ENCODE data around the gene FOXK2.
A peak's percentile ranks its signal among the peaks of the same experiment; 100 is the strongest.

Gene FOXK2

GRCh38 chr17:82489117-82489516, 30.4 kb upstream of the FOXK2 start:
- Histone ChIP-seq H3K36me3 (ENCODE audit: control insufficient read depth, insufficient read depth, low read length) (peaks cover 22% of the 10 kb centered on the region), H3K4me1 (ENCODE audit: control insufficient read depth, insufficient read depth, low read length) (no peaks in the 10 kb centered on the region), H3K9ac (ENCODE audit: low read depth, low read length) (no peak overlapping the region), H3K9me3 (ENCODE audit: control insufficient read depth, insufficient read depth, low read length) (no peaks in the 10 kb centered on the region), H3K27me3 (ENCODE audit: control insufficient read depth, insufficient read depth, low read length) (no peaks in the 10 kb centered on the region), H3K4me3 (ENCODE audit: low read depth, low read length) (no peak overlapping the region)

GRCh38 chr17:82489851-82490511, 29.6 kb upstream of the FOXK2 start:
- H3K9ac ChIP-seq (ENCODE audit: low read depth, low read length) = no peak overlapping the region
- no peak overlapping the region for H3K4me3 ChIP-seq (ENCODE audit: low read depth, low read length)

GRCh38 chr17:82490512-82491195, 28.9 kb upstream of the FOXK2 start:
- H3K9ac ChIP-seq (ENCODE audit: low read depth, low read length) = no peak overlapping the region
- no peaks in the 10 kb centered on the region for H3K9me3 ChIP-seq (ENCODE audit: control insufficient read depth, insufficient read depth, low read length)
- no peak overlapping the region for H3K4me3 ChIP-seq (ENCODE audit: low read depth, low read length)
- no peaks in the 10 kb centered on the region for H3K27me3 ChIP-seq (ENCODE audit: control insufficient read depth, insufficient read depth, low read length)
- peaks cover 12% of the 10 kb centered on the region for H3K36me3 ChIP-seq (ENCODE audit: control insufficient read depth, insufficient read depth, low read length)
- H3K4me1 ChIP-seq (ENCODE audit: control insufficient read depth, insufficient read depth, low read length) = peaks cover 4% of the 10 kb centered on the region

More at GRCh38 chr17:82489851-82490511, 29.6 kb upstream of the FOXK2 start:
- Histone ChIP-seq H3K27me3 (ENCODE audit: control insufficient read depth, insufficient read depth, low read length) (no peaks in the 10 kb centered on the region), H3K9me3 (ENCODE audit: control insufficient read depth, insufficient read depth, low read length) (no peaks in the 10 kb centered on the region), H3K4me1 (ENCODE audit: control insufficient read depth, insufficient read depth, low read length) (no peaks in the 10 kb centered on the region), H3K36me3 (ENCODE audit: control insufficient read depth, insufficient read depth, low read length) (peaks cover 16% of the 10 kb centered on the region)

GRCh38 chr17:82491196-82491530, 28.4 kb upstream of the FOXK2 start:
- no peak overlapping the region for H3K4me3 ChIP-seq (ENCODE audit: low read depth, low read length)
- peaks cover 7% of the 10 kb centered on the region for H3K36me3 ChIP-seq (ENCODE audit: control insufficient read depth, insufficient read depth, low read length)
- H3K4me1 ChIP-seq (ENCODE audit: control insufficient read depth, insufficient read depth, low read length) = peaks cover 4% of the 10 kb centered on the region
- no peak overlapping the region for H3K9ac ChIP-seq (ENCODE audit: low read depth, low read length)
- H3K27me3 ChIP-seq (ENCODE audit: control insufficient read depth, insufficient read depth, low read length) = peaks cover 4% of the 10 kb centered on the region
- H3K9me3 ChIP-seq (ENCODE audit: control insufficient read depth, insufficient read depth, low read length) = no peaks in the 10 kb centered on the region

- Histone ChIP-seq H3K27me3 (ENCODE audit: control insufficient read depth, insufficient read depth, low read length) (peaks cover 8% of the 10 kb centered on the region), H3K9ac (ENCODE audit: low read depth, low read length) (no peak overlapping the region), H3K4me3 (ENCODE audit: low read depth, low read length) (no peak overlapping the region), H3K36me3 (ENCODE audit: control insufficient read depth, insufficient read depth, low read length) (peaks cover 7% of the 10 kb centered on the region), H3K4me1 (ENCODE audit: control insufficient read depth, insufficient read depth, low read length) (peaks cover 4% of the 10 kb centered on the region), H3K9me3 (ENCODE audit: control insufficient read depth, insufficient read depth, low read length) (no peaks in the 10 kb centered on the region)
Observed at GRCh38 chr17:82491533-82491932, 28.0 kb upstream of the FOXK2 start.

- Histone ChIP-seq H3K9ac (ENCODE audit: low read depth, low read length) (no peak overlapping the region), H3K4me3 (ENCODE audit: low read depth, low read length) (no peak overlapping the region), H3K4me1 (ENCODE audit: control insufficient read depth, insufficient read depth, low read length) (peaks cover 4% of the 10 kb centered on the region), H3K27me3 (ENCODE audit: control insufficient read depth, insufficient read depth, low read length) (peaks cover 9% of the 10 kb centered on the region), H3K9me3 (ENCODE audit: control insufficient read depth, insufficient read depth, low read length) (no peaks in the 10 kb centered on the region), H3K36me3 (ENCODE audit: control insufficient read depth, insufficient read depth, low read length) (peaks cover 4% of the 10 kb centered on the region)
Observed at GRCh38 chr17:82492643-82493225, 26.8 kb upstream of the FOXK2 start.

- H3K9ac ChIP-seq (ENCODE audit: low read depth, low read length) = no peak overlapping the region
- peaks cover 12% of the 10 kb centered on the region for H3K27me3 ChIP-seq (ENCODE audit: control insufficient read depth, insufficient read depth, low read length)
- no peaks in the 10 kb centered on the region for H3K36me3 ChIP-seq (ENCODE audit: control insufficient read depth, insufficient read depth, low read length)
- H3K9me3 ChIP-seq (ENCODE audit: control insufficient read depth, insufficient read depth, low read length) = no peaks in the 10 kb centered on the region
- no peak overlapping the region for H3K4me3 ChIP-seq (ENCODE audit: low read depth, low read length)
- peaks cover 4% of the 10 kb centered on the region for H3K4me1 ChIP-seq (ENCODE audit: control insufficient read depth, insufficient read depth, low read length)
Observed at GRCh38 chr17:82493226-82493781, 26.2 kb upstream of the FOXK2 start.

- peak overlapping the region; percentile 2 for H3K9ac ChIP-seq (ENCODE audit: low read depth, low read length)
- H3K4me3 ChIP-seq (ENCODE audit: low read depth, low read length) = peak overlapping the region; percentile 50
- peaks cover 18% of the 10 kb centered on the region for H3K27me3 ChIP-seq (ENCODE audit: control insufficient read depth, insufficient read depth, low read length)
- peaks cover 4% of the 10 kb centered on the region for H3K4me1 ChIP-seq (ENCODE audit: control insufficient read depth, insufficient read depth, low read length)
- no peaks in the 10 kb centered on the region for H3K36me3 ChIP-seq (ENCODE audit: control insufficient read depth, insufficient read depth, low read length)
- no peaks in the 10 kb centered on the region for H3K9me3 ChIP-seq (ENCODE audit: control insufficient read depth, insufficient read depth, low read length)
Observed at GRCh38 chr17:82494236-82495055, 25.1 kb upstream of the FOXK2 start.

GRCh38 chr17:82495844-82496528, 23.5 kb upstream of the FOXK2 start:
- H3K4me3 ChIP-seq (ENCODE audit: low read depth, low read length) = no peak overlapping the region
- no peak overlapping the region for H3K9ac ChIP-seq (ENCODE audit: low read depth, low read length)
- H3K9me3 ChIP-seq (ENCODE audit: control insufficient read depth, insufficient read depth, low read length) = no peaks in the 10 kb centered on the region
- peaks cover 18% of the 10 kb centered on the region for H3K27me3 ChIP-seq (ENCODE audit: control insufficient read depth, insufficient read depth, low read length)
- H3K4me1 ChIP-seq (ENCODE audit: control insufficient read depth, insufficient read depth, low read length) = peaks cover 4% of the 10 kb centered on the region
- H3K36me3 ChIP-seq (ENCODE audit: control insufficient read depth, insufficient read depth, low read length) = no peaks in the 10 kb centered on the region

GRCh38 chr17:82496529-82497434, 22.8 kb upstream of the FOXK2 start:
- Histone ChIP-seq H3K4me1 (ENCODE audit: control insufficient read depth, insufficient read depth, low read length) (peaks cover 4% of the 10 kb centered on the region), H3K9ac (ENCODE audit: low read depth, low read length) (no peak overlapping the region), H3K4me3 (ENCODE audit: low read depth, low read length) (peak overlapping the region; percentile 60), H3K27me3 (ENCODE audit: control insufficient read depth, insufficient read depth, low read length) (peaks cover 18% of the 10 kb centered on the region), H3K36me3 (ENCODE audit: control insufficient read depth, insufficient read depth, low read length) (no peaks in the 10 kb centered on the region), H3K9me3 (ENCODE audit: control insufficient read depth, insufficient read depth, low read length) (no peaks in the 10 kb centered on the region)
